ENCODE measurements around the gene CTDSPL. TPM values are rescaled to one million over a fixed set of nuclear protein-coding genes. Genes with fewer than 3 reads are reported as not detected.

The CTDSPL gene
- total RNA-seq, 2 experiments from 2014 or later, result 0.90 to 2.1 TPM

- no peaks in the 10 kb centered on the region for H3K36me3 Mint-ChIP-seq (ENCODE audit: low read depth)
- DNase-seq, result no peak
- peaks cover 16% of the 10 kb centered on the region for H3K27me3 Mint-ChIP-seq (ENCODE audit: low read depth)
- no peak overlapping the region for H3K4me3 Mint-ChIP-seq
- H3K4me1 Mint-ChIP-seq (ENCODE audit: low read depth), result no peaks in the 10 kb centered on the region
- no peak overlapping the region for H3K27ac Mint-ChIP-seq
- no peak for ATAC-seq
- no peaks in the 10 kb centered on the region for H3K9me3 Mint-ChIP-seq (ENCODE audit: insufficient read depth)
- POLR2A ChIA-PET, result interaction anchor here (0.6 kb wide), 1 partner anchor 46 kb away, joined by 3 read pairs; no protein-coding TSS in a partner anchor
- CTCF ChIA-PET, result interaction anchor here (1.7 to 2.4 kb wide), 2 partner anchors 29 to 37 kb away, joined by 4 to 9 read pairs; no protein-coding TSS in a partner anchor
These were observed 76.3 kb downstream of the CTDSPL start for GRCh38 chr3:37938011-37938410.

DNA sequence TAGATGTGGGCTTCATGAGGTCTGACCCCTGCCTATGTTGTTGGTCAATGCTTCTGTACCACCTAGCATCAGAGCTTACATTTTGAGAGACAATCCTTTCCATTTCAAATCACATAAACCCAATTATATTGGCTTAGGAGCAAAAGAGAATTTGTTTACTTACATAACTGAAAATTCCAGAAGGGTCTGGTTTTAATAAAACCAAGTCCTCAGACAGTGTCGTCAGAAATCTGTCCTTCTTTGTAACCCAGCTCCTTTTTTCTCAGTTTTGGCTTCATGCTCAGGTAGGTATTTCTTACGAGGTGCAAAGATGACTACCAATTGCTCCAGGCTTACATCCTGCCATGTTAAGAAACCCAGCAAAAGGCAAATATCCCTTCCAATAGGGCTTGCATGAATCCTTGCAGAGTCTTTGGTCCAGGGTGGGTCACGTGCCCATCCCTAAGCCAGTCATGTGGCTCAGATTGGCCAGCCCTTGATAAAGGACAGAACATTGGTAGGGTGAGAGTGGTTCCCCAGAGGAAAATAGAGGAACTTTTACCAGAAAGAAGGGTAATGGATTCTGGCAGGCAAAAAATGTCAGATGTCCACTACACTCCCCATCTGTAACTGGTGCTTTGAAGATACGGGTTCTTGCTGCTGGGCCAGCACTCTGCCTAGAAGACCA lies 78.7 kb downstream of the CTDSPL start:
- DNase-seq, result no peak
- Mint-ChIP-seq H3K27me3 (ENCODE audit: low read depth) (peaks cover 16% of the 10 kb centered on the region), H3K4me1 (ENCODE audit: low read depth) (no peaks in the 10 kb centered on the region), H3K9me3 (ENCODE audit: insufficient read depth) (no peaks in the 10 kb centered on the region), H3K36me3 (ENCODE audit: low read depth) (no peaks in the 10 kb centered on the region), H3K4me3 (no peak overlapping the region), H3K27ac (no peak overlapping the region)
- ATAC-seq, result no peak
- ChIA-PET POLR2A (no interaction called here), CTCF (no interaction called here)

DNA sequence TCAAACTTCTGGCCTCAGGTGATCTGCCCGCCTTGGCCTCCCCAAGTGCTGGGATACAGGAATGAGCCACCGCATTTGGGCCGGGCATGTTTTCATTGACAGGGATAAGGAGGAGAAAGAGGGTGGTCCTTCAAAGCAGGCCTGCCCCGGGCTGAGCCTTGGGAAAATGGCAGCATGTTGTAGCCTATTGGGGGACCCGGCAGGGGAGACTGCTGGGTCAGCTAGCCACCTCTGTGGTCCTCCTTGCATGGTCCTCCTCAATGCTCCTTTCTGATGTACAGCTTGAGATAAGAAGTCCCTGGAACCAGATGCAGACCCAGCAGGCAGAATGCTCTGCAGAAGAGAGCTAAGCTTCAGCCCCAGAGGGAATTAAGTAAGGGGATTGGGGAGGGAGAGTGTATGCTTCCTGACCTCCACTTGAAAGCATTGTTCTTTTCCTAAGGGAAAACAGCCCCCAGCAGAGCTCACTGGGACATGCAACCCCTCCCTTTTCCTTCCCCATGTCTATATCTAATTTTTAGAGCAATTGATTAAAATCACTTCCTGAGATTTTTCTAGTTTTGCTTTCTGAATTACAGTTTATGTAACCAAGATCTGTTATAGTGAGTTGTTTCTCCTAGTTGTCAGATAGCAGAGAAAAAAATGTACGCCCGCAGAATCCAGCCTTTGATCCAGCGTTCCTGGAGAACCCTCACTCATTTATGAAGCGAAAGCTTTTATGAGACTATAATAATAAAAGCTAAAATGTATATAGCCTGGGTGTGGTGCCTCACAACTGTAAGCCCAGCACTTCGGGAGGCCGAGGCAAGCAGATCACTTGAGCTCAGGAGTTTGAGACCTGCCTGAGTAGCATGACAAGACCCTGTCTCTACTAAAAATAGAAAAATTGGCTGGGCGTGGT lies 80.2 kb downstream of the CTDSPL start:
- Mint-ChIP-seq H3K4me3 (no peak overlapping the region), H3K27ac (no peak overlapping the region), H3K27me3 (ENCODE audit: low read depth) (peaks cover 13% of the 10 kb centered on the region), H3K9me3 (ENCODE audit: insufficient read depth) (no peaks in the 10 kb centered on the region), H3K36me3 (ENCODE audit: low read depth) (no peaks in the 10 kb centered on the region), H3K4me1 (ENCODE audit: low read depth) (no peaks in the 10 kb centered on the region)
- CTCF ChIA-PET, result interaction anchor here (1.3 to 1.5 kb wide), 2 partner anchors 15 to 32 kb away, joined by 4 to 5 read pairs; no protein-coding TSS in a partner anchor
- ATAC-seq, result no peak
- POLR2A ChIA-PET, result no interaction called here
- no peak for DNase-seq

DNA sequence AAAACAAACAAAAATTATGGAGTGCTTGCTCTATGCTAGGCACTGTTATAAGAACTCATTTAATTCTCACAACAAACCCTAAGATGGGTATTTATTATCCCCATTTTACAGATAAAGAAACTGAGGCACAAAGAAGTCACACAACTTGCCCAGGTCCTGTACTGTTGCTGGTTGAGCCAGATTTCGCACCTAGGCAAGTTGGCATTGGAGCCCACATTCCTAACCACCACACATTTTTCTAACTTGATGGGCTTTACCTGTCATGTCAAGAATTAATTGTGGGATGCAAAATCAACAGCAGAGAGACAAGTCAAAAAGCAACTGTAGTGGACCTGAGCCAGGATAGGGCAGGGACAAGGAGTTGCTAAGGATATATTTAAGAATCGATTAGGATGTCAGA lies 81.0 kb downstream of the CTDSPL start:
- ChIA-PET CTCF (interaction anchor here (1.3 kb wide), 1 partner anchor 14 kb away, joined by 5 read pairs; no protein-coding TSS in a partner anchor), POLR2A (no interaction called here)
- Mint-ChIP-seq H3K4me3 (no peak overlapping the region), H3K4me1 (ENCODE audit: low read depth) (no peaks in the 10 kb centered on the region), H3K9me3 (ENCODE audit: insufficient read depth) (no peaks in the 10 kb centered on the region), H3K27me3 (ENCODE audit: low read depth) (peaks cover 9% of the 10 kb centered on the region), H3K27ac (no peak overlapping the region), H3K36me3 (ENCODE audit: low read depth) (no peaks in the 10 kb centered on the region)
- ATAC-seq, result no peak
- DNase-seq, result no peak

- CTCF ChIA-PET, result interaction anchor here (1.3 kb wide), 1 partner anchor 14 kb away, joined by 5 read pairs; no protein-coding TSS in a partner anchor
- no peak for ATAC-seq
These were observed 81.4 kb downstream of the CTDSPL start for GRCh38 chr3:37943126-37943525.

DNA sequence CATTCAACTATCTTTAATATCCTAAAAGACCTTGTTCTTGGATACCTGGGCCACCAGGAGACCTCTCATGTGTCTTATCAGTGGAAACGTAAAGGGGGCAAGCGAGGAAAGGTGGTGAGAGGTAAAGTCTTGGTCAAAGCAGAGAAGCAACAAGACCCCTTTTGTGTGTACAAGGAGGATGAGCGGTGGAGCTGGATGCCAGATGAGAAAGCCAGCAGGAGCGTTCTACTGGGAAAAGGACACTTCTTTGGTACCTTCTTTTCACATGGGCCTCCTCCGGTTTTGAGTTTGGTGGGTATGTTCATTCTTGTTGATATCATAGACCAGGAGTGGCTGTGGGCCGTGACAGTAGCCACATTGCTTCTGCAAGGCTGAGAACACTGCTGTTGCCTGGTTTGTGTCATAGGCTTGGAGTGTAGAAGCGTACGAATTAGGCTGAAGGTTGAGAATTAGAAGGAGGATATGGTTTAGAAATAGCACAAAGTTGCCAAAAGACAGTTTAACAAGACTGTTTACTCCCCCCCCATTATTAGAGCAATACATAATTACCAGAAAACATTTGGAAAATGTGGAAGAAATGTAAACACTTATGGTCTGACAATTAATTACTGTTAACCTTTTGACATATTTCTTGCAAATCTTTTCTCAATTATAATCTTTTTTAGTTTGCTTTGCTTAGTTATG lies 82.1 kb downstream of the CTDSPL start:
- Mint-ChIP-seq H3K4me1 (ENCODE audit: low read depth) (no peaks in the 10 kb centered on the region), H3K36me3 (ENCODE audit: low read depth) (no peaks in the 10 kb centered on the region), H3K4me3 (no peak overlapping the region), H3K9me3 (ENCODE audit: insufficient read depth) (no peaks in the 10 kb centered on the region), H3K27me3 (ENCODE audit: low read depth) (peaks cover 5% of the 10 kb centered on the region), H3K27ac (no peak overlapping the region)
- ATAC-seq (no peak), DNase-seq (no peak)
- ChIA-PET CTCF (interaction anchor here (1.3 kb wide), 1 partner anchor 13 kb away, joined by 5 read pairs; no protein-coding TSS in a partner anchor), POLR2A (interaction anchor here (1.0 kb wide), 1 partner anchor 18 kb away, joined by 4 read pairs; no protein-coding TSS in a partner anchor)

More at GRCh38 chr3:37943126-37943525, 81.4 kb downstream of the CTDSPL start:
- Mint-ChIP-seq H3K4me1 (ENCODE audit: low read depth) (no peaks in the 10 kb centered on the region), H3K27me3 (ENCODE audit: low read depth) (peaks cover 6% of the 10 kb centered on the region), H3K27ac (no peak overlapping the region), H3K4me3 (no peak overlapping the region), H3K9me3 (ENCODE audit: insufficient read depth) (no peaks in the 10 kb centered on the region), H3K36me3 (ENCODE audit: low read depth) (no peaks in the 10 kb centered on the region)
- DNase-seq, result no peak
- POLR2A ChIA-PET, result no interaction called here

DNA sequence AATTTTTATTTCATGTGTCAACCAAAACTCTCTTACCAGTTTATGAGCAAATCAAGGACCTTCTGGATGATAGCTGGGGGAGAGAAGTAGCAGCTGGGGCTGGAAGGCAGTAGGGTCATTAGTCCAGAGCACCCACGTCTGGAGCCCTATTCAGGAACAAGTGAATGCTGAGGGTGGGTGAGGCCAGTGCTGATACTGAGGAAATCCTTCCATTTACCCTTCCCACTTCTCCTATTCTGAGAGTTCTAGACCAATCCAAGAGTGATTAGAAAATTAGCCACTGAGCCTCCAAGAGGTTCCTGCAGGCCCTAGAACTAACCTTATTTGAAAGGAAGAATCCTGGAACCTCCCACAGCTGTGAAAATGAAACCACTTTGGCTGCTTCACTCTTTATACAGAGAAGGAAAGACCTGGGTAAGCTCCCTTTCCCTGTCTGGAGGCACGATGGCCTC lies 82.7 kb downstream of the CTDSPL start:
- Mint-ChIP-seq H3K27me3 (ENCODE audit: low read depth) (peaks cover 2% of the 10 kb centered on the region), H3K27ac (no peak overlapping the region), H3K36me3 (ENCODE audit: low read depth) (no peaks in the 10 kb centered on the region), H3K4me3 (no peak overlapping the region), H3K4me1 (ENCODE audit: low read depth) (no peaks in the 10 kb centered on the region), H3K9me3 (ENCODE audit: insufficient read depth) (no peaks in the 10 kb centered on the region)
- ChIA-PET POLR2A (interaction anchor here (1.0 kb wide), 1 partner anchor 17 kb away, joined by 4 read pairs; no protein-coding TSS in a partner anchor), CTCF (interaction anchor here (0.9 to 1.7 kb wide), 3 partner anchors 10 to 89 kb away, joined by 3 to 6 read pairs (median 5); no protein-coding TSS in a partner anchor)
- no peak for DNase-seq
- ATAC-seq, result no peak

- ATAC-seq (no peak), DNase-seq (no peak)
- ChIA-PET POLR2A (interaction anchor here (1.0 kb wide), 1 partner anchor 16 kb away, joined by 4 read pairs; no protein-coding TSS in a partner anchor), CTCF (interaction anchor here (0.9 to 1.7 kb wide), 3 partner anchors 11 to 89 kb away, joined by 3 to 6 read pairs (median 5); no protein-coding TSS in a partner anchor)
- Mint-ChIP-seq H3K4me1 (ENCODE audit: low read depth) (no peaks in the 10 kb centered on the region), H3K36me3 (ENCODE audit: low read depth) (no peaks in the 10 kb centered on the region), H3K9me3 (ENCODE audit: insufficient read depth) (no peaks in the 10 kb centered on the region), H3K27ac (no peak overlapping the region), H3K27me3 (ENCODE audit: low read depth) (no peaks in the 10 kb centered on the region), H3K4me3 (no peak overlapping the region)
These were observed 83.6 kb downstream of the CTDSPL start for GRCh38 chr3:37945156-37945806.

- ATAC-seq (no peak), DNase-seq (no peak)
- Mint-ChIP-seq H3K27me3 (ENCODE audit: low read depth) (no peaks in the 10 kb centered on the region), H3K36me3 (ENCODE audit: low read depth) (no peaks in the 10 kb centered on the region), H3K4me3 (no peak overlapping the region), H3K27ac (no peak overlapping the region), H3K9me3 (ENCODE audit: insufficient read depth) (no peaks in the 10 kb centered on the region), H3K4me1 (ENCODE audit: low read depth) (no peaks in the 10 kb centered on the region)
- CTCF ChIA-PET, result interaction anchor here (0.7 to 1.7 kb wide), 4 partner anchors 12 to 95 kb away, joined by 3 to 5 read pairs (median 3); no protein-coding TSS in a partner anchor
- POLR2A ChIA-PET, result interaction anchor here (0.6 kb wide), 1 partner anchor 628 kb away, joined by 3 read pairs; no protein-coding TSS in a partner anchor
These were observed 84.3 kb downstream of the CTDSPL start for GRCh38 chr3:37945807-37946530.

DNA sequence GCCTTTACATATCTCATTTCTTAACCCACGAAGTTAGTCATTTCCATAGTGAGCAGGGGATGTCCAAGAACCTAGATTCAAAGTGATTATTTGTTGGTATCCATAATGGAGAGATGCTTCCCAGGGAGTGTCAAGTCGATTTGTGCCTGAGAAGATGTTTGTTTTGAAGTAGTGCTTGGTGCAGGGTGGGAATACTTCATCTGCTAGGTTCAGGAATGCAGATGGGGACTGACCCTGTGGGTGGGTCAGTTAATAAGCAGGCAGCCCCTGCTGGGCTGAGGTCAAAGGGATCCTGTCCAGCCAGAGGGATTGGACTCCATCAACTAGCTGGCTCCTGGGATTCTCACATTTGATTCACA lies 84.8 kb downstream of the CTDSPL start:
- ChIA-PET CTCF (interaction anchor here (0.7 to 1.4 kb wide), 4 partner anchors 21 to 95 kb away, joined by 3 to 5 read pairs (median 3); no protein-coding TSS in a partner anchor), POLR2A (interaction anchor here (0.6 kb wide), 1 partner anchor 628 kb away, joined by 3 read pairs; no protein-coding TSS in a partner anchor)
- Mint-ChIP-seq H3K27me3 (ENCODE audit: low read depth) (no peaks in the 10 kb centered on the region), H3K4me3 (no peak overlapping the region), H3K9me3 (ENCODE audit: insufficient read depth) (no peaks in the 10 kb centered on the region), H3K4me1 (ENCODE audit: low read depth) (no peaks in the 10 kb centered on the region), H3K36me3 (ENCODE audit: low read depth) (no peaks in the 10 kb centered on the region), H3K27ac (no peak overlapping the region)
- ATAC-seq (no peak), DNase-seq (no peak)

All from activated CD8-positive, alpha-beta T cell treated with anti-CD3 and anti-CD28 coated beads, Interleukin-2, amount 10 ng/mL, durations not matched to agents 7 days and 5 days (primary cell).